A204.1 (cell line): ENCODE data around the gene HNRNPK.
A peak's percentile ranks its signal among the peaks of the same experiment; 100 is the strongest.

Experiments used
- FAIRE-seq: peaks from 2 replicates; lab custom pipeline; 2012; peaks lifted over from hg19 to GRCh38; lab: Jason Lieb, UNC

The HNRNPK gene

DNA sequence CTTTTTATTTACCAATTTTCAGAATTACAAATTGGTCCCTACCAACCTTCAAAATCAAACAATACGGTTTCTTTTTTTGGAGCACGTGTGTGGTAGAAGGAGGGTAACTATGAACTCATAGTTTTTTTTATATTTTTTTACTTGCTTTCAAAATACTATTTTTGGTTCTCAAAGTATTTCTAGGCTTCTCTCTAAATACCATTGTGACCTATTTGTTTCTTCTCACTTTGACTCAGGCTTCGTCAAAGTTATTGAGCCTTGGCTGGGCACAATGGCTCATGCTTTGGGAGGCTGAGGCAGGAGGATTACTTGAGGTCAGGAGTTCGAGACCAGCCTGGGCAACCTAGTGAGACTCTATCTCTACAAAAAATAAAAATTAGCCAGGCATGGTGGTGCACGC is 47.2 kb downstream of the HNRNPK start:
- FAIRE-seq = no peak

DNA sequence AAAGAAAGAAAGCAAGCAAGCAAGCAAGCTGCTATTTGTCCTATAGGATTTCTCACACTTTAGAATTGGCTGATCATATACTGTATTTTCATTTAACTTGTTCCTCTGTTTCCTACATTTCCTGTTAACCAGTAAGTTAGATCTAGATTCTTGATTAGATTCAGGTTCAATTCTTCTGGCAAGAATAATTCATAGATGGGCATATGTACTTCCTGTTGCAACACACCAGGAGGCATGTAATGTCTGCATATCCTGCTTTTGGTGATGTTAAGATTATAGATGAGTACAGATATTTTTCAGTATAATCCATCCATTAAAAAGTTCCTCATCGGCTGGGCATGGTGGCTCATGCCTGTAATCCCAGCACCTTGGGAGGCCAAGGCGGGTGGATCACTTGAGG is 48.0 kb downstream of the HNRNPK start:
- no peak for FAIRE-seq

DNA sequence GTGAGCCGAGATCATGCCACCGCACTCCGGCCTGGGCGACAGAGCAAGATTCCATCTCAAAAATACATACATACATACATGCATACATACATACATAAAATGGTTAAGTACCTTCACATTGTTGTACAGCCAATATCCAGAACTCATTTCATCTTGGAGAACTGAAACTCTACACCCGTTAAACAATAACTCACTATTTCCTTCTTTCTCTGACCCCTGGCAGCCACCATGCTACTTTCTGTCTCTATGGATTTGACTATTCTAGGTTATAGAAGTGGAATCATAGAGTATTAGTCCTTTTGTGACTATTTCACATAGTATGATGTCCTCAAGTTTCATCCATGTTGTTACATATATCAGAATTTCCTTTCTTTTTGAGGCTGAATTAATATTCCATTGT is 49.1 kb downstream of the HNRNPK start:
- no peak for FAIRE-seq

DNA sequence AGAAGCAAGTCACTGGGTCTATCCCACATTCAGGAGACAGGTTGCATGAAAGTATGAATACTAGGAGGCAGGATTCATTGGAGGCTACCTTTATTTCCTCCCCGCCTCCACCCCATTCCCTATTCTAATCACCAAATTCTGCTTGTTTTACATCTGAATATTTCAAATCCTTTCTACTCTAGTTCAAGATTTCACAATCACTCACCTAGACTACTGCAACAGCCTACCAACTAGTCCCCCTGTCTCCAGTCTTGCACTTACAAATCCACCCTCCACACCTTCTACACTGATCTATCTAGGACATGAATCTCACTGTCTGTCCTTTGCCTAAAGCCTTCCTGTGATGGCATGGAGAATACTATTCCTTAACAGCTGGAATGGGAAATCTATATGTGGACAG is 52.4 kb downstream of the HNRNPK start:
- no peak for FAIRE-seq

DNA sequence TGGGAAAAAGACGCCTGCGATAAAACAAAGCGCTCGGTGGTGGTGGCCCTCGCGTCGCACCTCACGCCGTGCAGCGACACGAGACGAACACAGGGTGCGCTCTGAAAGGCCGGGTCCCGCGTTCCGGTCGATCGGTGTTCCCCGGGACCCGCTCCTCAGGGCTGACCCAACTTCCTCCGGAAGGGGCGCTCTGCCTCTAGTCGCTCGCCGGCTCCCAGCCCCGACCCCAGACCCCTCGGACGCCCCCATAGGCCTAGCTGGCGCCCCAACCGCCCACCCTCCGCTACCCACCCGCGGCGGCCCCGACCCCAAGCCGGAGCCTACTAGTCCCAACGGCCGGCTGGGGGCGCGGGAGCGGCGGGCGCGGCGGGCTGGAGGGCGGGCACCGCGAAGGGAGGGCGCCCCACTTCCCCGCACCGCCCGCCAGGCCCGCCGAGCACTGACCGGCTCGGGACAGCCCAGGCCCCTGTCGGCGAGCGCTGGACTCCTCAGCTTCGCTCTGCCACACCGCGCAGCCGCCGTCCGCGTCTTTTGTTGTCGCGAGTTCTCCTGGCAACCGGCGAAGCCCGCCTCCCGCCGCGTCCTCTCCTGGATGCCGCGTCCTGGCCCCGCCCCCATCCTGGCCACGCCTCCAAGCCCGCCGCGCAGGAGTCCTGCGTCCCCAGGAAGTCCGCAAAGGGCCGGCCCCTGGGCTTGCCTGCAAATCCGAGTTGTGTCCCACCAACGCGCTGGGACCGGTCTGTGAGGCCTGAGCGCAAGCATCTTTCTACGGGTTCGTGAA is 58.9 kb downstream of the HNRNPK start, which contains the start of gene KIF27:
Gene KIF27 (minus strand): TSS at position 506 of the 781 bp plus-strand sequence. CDS start 5,841 bp downstream, outside the sequence.
- peak; percentile 87 for FAIRE-seq

DNA sequence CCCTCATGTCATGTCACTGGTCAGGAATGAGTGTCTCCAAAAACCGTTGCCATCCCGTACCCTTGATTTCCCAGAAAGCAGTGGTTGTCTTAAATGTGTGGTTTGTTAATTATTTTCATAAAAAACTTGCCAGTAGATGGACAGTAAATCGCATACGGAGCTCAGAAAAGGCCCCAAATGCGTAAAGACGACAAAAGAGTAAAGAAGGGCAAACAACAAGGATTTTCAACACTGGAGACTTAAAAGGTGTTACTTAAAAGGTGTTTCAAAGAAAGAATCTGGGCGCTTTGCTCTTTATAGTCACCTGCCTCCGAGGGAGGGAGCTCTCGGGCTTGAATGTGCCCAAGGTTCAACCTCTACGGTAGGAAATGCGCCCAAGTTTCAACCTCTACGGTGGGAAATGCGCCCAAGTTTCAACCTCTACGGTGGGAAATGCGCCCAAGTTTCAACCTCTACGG is 59.5 kb downstream of the HNRNPK start:
- FAIRE-seq = no peak

DNA sequence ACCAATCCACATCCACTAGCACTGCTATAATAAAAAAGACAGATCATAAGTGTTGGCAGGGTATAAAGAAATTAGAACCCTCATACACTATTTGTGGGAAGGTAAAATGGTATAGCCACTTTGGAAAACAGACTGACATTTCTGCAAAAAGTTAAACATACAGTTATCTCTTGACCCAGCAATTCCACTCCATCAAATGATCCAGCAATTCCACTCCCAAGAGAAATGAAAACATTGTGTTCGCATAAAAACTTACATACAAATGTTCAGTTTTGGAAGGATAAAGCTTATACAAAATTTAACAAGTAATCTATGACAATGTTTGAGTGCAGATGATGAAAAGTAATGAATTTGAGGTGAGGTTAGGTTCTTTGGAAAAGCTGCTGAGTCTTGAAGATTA is 60.9 kb downstream of the HNRNPK start:
- no peak for FAIRE-seq
